GM12892 (cell line): ENCODE results near the gene TMPRSS7.

Source experiments
- POLR2A ChIP-seq: IDR thresholded peaks from 2 replicates; pipeline ENCODE4 v1.6.1; 2011; ENCODE audit warnings: low read depth, low read length, control low read depth
- POLR2AphosphoS5 ChIP-seq: IDR thresholded peaks from 2 replicates; pipeline ENCODE4 v1.6.1; 2011; ENCODE audit warnings: low read depth, low read length, control low read depth
- TAF1 ChIP-seq: IDR thresholded peaks from 2 replicates; pipeline ENCODE4 v1.6.1; 2011; ENCODE audit warnings: low read depth, mild to moderate bottlenecking, control low read depth, low read length, borderline replicate concordance

DNA sequence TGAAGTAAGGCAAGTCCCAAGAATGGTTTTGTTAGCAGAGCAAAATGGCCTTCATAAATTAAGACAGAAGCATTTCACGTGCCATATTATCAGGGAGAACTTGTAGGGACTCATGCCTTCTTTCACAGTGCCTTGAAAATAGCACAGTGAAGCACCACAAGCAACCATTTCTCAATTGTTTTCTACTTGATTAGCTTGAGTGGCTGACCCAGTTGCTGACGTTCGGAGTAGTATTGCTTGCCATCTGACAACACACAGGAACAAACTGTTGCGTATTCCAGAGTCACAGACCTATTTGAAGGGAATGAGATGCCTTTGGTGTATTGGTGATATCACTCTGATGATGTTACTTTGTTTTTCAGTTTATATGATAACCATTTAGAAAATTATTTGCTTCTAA is 48.7 kb downstream of the TMPRSS7 start:
- TF ChIP-seq POLR2A (no peak), TAF1 (no peak), POLR2AphosphoS5 (no peak)
